Measurements from ENCODE around the gene ZNF532. TPM values are rescaled to one million over a fixed set of nuclear protein-coding genes. Genes with fewer than 3 reads are reported as not detected.

The ZNF532 gene
- polyA plus RNA-seq, 3 donors = 0.76 to 18.5 (median 1.7) TPM

DNA sequence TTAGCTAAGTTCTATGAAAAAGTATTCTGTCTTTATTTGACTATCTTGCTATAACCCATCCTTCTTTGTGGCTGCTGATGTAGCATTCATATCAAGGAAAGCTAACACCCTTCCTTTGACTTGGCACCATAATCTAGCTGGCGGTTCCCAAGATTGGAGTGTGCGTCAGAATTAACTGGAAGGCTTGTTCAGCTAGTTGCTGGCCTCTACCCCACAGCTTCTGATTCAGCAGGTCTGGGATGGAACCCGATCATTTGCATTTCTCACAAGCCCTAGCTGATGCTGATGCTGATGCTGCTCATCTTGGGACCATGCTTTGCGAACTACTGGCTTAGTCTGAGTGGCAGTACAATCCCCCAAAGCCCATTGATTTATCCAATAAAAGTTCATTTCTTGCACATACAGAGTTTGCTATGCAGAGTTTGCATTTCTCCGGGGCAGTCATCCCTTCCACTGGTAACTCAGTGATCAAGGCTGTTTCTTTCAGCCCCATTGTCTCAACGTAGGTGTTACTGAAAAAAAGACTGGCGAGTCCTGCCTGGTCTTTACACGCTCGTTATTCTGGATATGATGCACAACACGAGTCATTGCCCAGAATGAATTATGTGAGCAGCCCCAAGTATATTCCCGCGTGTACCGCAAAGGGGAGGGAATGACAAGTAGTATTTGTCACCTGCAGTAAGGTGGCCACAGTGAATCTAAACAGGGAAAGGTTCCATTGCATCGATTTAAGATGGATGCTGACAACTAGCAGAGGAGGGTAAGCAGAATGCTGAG, 96.5 kb downstream of the ZNF532 start:
- no peak overlapping the region for H3K4me3 Mint-ChIP-seq
- 96% methylated on average over 14 of the region's 14 CpGs for WGBS (ENCODE audit: insufficient coverage)

DNA sequence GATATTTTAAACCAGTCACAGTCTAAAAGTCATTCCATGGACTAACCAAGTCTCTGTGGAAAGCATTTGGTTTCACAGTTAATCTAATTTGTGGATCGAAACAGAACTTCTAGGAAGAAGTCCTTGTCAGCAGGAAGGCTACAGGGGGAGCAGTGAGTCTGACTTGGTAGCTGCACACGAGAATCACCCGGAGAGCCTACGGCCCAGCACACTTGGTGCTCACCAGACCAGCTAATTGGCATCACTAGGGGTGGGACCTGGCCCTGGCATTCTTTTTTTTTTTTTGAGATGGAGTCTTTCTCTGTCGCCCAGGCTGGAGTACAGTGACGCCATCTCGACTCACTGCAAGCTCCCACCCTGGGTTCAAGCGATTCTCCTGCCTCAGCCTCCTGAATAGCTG, 97.7 kb downstream of the ZNF532 start:
- H3K4me3 Mint-ChIP-seq = no peak overlapping the region
- WGBS (ENCODE audit: insufficient coverage) = 95% methylated on average over 4 of the region's 8 CpGs
- peaks cover 0 to 1% (median 1%) of the 10 kb centered on the region in 3 donors for H3K27me3 Mint-ChIP-seq (ENCODE audit: low read depth in 3 of 3)
- H3K4me3 ChIP-seq (replicated peaks in 1 of 3; ENCODE audit: low read depth in 2 of 3, low read length in 3 of 3) = no peak overlapping the region
- H3K36me3 ChIP-seq (replicated peaks in 1 of 2; ENCODE audit: control insufficient read depth in 1 of 2, insufficient read depth in 2 of 2, low read length in 2 of 2) = no peaks in the 10 kb centered on the region
- no peak overlapping the region for H3K9ac ChIP-seq (ENCODE audit: insufficient read depth, low read length, poor library complexity, severe bottlenecking)
- DNase-seq = no peak
- no peaks in the 10 kb centered on the region for H3K9me3 ChIP-seq (replicated peaks in 1 of 2; ENCODE audit: control insufficient read depth in 1 of 2, insufficient read depth in 1 of 2, low read length in 2 of 2)
- no peak overlapping the region for H3K27ac Mint-ChIP-seq
- no peak overlapping the region for H3K4me2 ChIP-seq (replicated peaks; ENCODE audit: extremely low read depth, low read length, poor library complexity, severe bottlenecking)
- no peaks in the 10 kb centered on the region for H4K20me1 ChIP-seq (ENCODE audit: insufficient read depth, low read length)
- H3K4me1 ChIP-seq (ENCODE audit: control insufficient read depth in 1 of 2, insufficient read depth in 2 of 2, low read length in 2 of 2) = no peaks in the 10 kb centered on the region
- intact Hi-C loops (cut with micrococcal nuclease) = no loop called here
- no peaks in the 10 kb centered on the region for H3K27me3 ChIP-seq (ENCODE audit: control insufficient read depth in 2 of 2, insufficient read depth in 2 of 2, low read length in 2 of 2)
- no peaks in the 10 kb centered on the region for H3K9me3 Mint-ChIP-seq
- no peak overlapping the region for H3K27ac ChIP-seq (ENCODE audit: low read depth in 1 of 2, low read length in 2 of 2)
- TF ChIP-seq, protein P1, sequence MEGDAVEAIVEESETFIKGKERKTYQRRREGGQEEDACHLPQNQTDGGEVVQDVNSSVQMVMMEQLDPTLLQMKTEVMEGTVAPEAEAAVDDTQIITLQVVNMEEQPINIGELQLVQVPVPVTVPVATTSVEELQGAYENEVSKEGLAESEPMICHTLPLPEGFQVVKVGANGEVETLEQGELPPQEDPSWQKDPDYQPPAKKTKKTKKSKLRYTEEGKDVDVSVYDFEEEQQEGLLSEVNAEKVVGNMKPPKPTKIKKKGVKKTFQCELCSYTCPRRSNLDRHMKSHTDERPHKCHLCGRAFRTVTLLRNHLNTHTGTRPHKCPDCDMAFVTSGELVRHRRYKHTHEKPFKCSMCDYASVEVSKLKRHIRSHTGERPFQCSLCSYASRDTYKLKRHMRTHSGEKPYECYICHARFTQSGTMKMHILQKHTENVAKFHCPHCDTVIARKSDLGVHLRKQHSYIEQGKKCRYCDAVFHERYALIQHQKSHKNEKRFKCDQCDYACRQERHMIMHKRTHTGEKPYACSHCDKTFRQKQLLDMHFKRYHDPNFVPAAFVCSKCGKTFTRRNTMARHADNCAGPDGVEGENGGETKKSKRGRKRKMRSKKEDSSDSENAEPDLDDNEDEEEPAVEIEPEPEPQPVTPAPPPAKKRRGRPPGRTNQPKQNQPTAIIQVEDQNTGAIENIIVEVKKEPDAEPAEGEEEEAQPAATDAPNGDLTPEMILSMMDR (IDR thresholded peaks at IDR 0.05) = no peak
- H3K79me2 ChIP-seq (ENCODE audit: insufficient read depth, low read length) = no peaks in the 10 kb centered on the region
- peaks cover 0 to 6% of the 10 kb centered on the region in 2 donors for H3K36me3 Mint-ChIP-seq
- no peak overlapping the region for H2AFZ ChIP-seq (ENCODE audit: insufficient read depth, low read depth, low read length, poor library complexity, severe bottlenecking)
- peaks cover 4% of the 10 kb centered on the region for H3K4me1 Mint-ChIP-seq

More for the DNA sequence above, 96.5 kb downstream of the ZNF532 start:
- Histone ChIP-seq H2AFZ (ENCODE audit: insufficient read depth, low read depth, low read length, poor library complexity, severe bottlenecking) (no peak overlapping the region), H3K4me1 (ENCODE audit: control insufficient read depth in 1 of 2, insufficient read depth in 2 of 2, low read length in 2 of 2) (no peaks in the 10 kb centered on the region), H3K4me3 (replicated peaks in 1 of 3; ENCODE audit: low read depth in 2 of 3, low read length in 3 of 3) (no peak overlapping the region), H3K9ac (ENCODE audit: insufficient read depth, low read length, poor library complexity, severe bottlenecking) (no peak overlapping the region), H3K4me2 (replicated peaks; ENCODE audit: extremely low read depth, low read length, poor library complexity, severe bottlenecking) (no peak overlapping the region), H3K27ac (ENCODE audit: low read depth in 1 of 2, low read length in 2 of 2) (no peak overlapping the region), H3K9me3 (replicated peaks in 1 of 2; ENCODE audit: control insufficient read depth in 1 of 2, insufficient read depth in 1 of 2, low read length in 2 of 2) (no peaks in the 10 kb centered on the region), H4K20me1 (ENCODE audit: insufficient read depth, low read length) (no peaks in the 10 kb centered on the region), H3K79me2 (ENCODE audit: insufficient read depth, low read length) (no peaks in the 10 kb centered on the region), H3K36me3 (replicated peaks in 1 of 2; ENCODE audit: control insufficient read depth in 1 of 2, insufficient read depth in 2 of 2, low read length in 2 of 2) (no peaks in the 10 kb centered on the region), H3K27me3 (ENCODE audit: control insufficient read depth in 2 of 2, insufficient read depth in 2 of 2, low read length in 2 of 2) (no peaks in the 10 kb centered on the region)
- no peak for DNase-seq
- Mint-ChIP-seq H3K9me3 (no peaks in the 10 kb centered on the region), H3K27ac (no peak overlapping the region), H3K36me3 (peaks cover 0 to 7% of the 10 kb centered on the region in 2 donors), H3K27me3 (ENCODE audit: low read depth in 3 of 3) (peaks cover 0 to 2% (median 0%) of the 10 kb centered on the region in 3 donors), H3K4me1 (peaks cover 4% of the 10 kb centered on the region)
- intact Hi-C loops (cut with micrococcal nuclease) = no loop called here
- TF ChIP-seq, protein P1 (IDR thresholded peaks at IDR 0.05) = no peak

Measured in CD14-positive monocyte (primary cell).